HUES64 (cell line): ENCODE results near the gene CCDC120.

Experiments
- H3K27ac ChIP-seq: 2 replicates; pipeline ENCODE4 v1.7.0; 2013; ENCODE audit warnings: low read depth, low read length, inconsistent platforms
- H3K27me3 ChIP-seq: 2 replicates; pipeline ENCODE4 v1.6.1; 2013; ENCODE audit warnings: mild to moderate bottlenecking, low read length; ENCODE audit not compliant: insufficient read depth
- H3K36me3 ChIP-seq: 2 replicates; pipeline ENCODE4 v1.6.1; 2013; ENCODE audit warnings: mild to moderate bottlenecking, low read length; ENCODE audit not compliant: insufficient read depth
- H3K4me1 ChIP-seq: 2 replicates; pipeline ENCODE4 v1.6.1; 2013; ENCODE audit warnings: mild to moderate bottlenecking, low read length, moderate library complexity; ENCODE audit not compliant: insufficient read depth
- H3K4me3 ChIP-seq: 2 replicates; pipeline ENCODE4 v1.5.1; 2013; ENCODE audit warnings: mild to moderate bottlenecking, low read length, moderate library complexity
- H3K9ac ChIP-seq: 2 replicates; pipeline ENCODE4 v1.6.1; 2013; ENCODE audit warnings: mild to moderate bottlenecking, low read depth, low read length
- H3K9me3 ChIP-seq: 2 replicates; pipeline ENCODE4 v1.6.1; 2013; ENCODE audit warnings: low read depth, low read length; ENCODE audit not compliant: insufficient read depth
- WGBS: fragments of 150-250, 120-280 bp; methylation state at CpG from one replicate; pipeline ENCODE4 v1.1.7; 2013; ENCODE audit warnings: missing lambda C conversion rate; 5-methylcytosine and 5-hydroxymethylcytosine counted together

Gene CCDC120

DNA sequence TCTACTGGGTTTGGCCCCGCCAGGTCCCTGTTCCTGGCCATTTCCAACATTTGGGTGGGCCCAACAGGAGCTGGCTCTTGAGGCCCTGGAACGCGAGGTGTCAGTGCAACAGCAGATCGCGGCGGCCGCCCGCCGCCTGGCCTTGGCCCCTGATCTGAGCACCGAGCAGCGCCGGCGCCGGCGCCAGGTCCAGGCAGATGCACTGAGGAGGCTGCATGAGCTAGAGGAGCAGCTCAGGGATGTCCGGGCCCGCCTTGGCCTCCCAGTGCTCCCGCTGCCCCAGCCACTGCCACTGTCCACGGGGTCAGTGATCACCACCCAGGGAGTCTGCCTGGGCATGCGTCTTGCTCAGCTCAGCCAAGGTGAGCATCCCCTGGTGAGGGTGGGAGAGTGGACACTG lies 5.5 kb downstream of the CCDC120 start:
- Histone ChIP-seq H3K9me3 (no peaks in the 10 kb centered on the region), H3K36me3 (peaks cover 17% of the 10 kb centered on the region), H3K9ac (no peak overlapping the region), H3K27ac (no peak overlapping the region), H3K27me3 (no peaks in the 10 kb centered on the region), H3K4me1 (no peaks in the 10 kb centered on the region), H3K4me3 (no peak overlapping the region)
- WGBS: 94% methylated on average over 20 of the region's 20 CpGs

GRCh38 chrX:49064735-49065134 lies 5.9 kb downstream of the CCDC120 start:
- Histone ChIP-seq H3K36me3 (peaks cover 17% of the 10 kb centered on the region), H3K27me3 (no peaks in the 10 kb centered on the region), H3K4me3 (no peak overlapping the region), H3K9ac (no peak overlapping the region), H3K4me1 (no peaks in the 10 kb centered on the region), H3K9me3 (no peaks in the 10 kb centered on the region), H3K27ac (no peak overlapping the region)
- WGBS: 94% methylated on average over 8 of the region's 8 CpGs

DNA sequence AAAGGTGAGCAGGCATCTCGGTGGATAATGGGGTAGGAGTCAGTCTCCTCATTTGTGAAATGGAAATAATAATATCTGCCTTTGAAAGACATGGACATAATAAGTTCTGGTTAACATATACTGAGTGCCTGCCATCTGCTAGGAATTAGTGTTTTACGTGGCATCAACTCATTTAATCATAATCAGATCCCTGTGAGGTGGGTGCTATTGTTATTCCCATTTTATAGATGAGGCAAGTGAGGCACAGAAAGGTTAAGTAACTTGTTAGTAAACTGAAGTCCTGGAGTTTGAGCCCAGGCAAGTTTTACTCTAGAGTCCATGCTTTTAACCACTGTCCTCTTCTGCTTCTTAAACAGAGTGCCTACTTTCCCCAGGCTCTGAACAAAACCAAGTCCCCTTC lies 7.5 kb downstream of the CCDC120 start:
- Histone ChIP-seq H3K9me3 (no peaks in the 10 kb centered on the region), H3K36me3 (peaks cover 17% of the 10 kb centered on the region), H3K27ac (no peak overlapping the region), H3K9ac (no peak overlapping the region), H3K4me3 (no peak overlapping the region), H3K4me1 (no peaks in the 10 kb centered on the region), H3K27me3 (no peaks in the 10 kb centered on the region)
- WGBS: 100% methylated on average over 1 of the region's 2 CpGs

- Histone ChIP-seq H3K36me3 (peaks cover 17% of the 10 kb centered on the region), H3K4me1 (no peaks in the 10 kb centered on the region), H3K27me3 (no peaks in the 10 kb centered on the region), H3K4me3 (no peak overlapping the region), H3K9me3 (no peaks in the 10 kb centered on the region), H3K9ac (no peak overlapping the region), H3K27ac (no peak overlapping the region)
- 88% methylated on average over 8 of the region's 9 CpGs for WGBS
Measured at GRCh38 chrX:49066690-49067089, 7.9 kb downstream of the CCDC120 start.

DNA sequence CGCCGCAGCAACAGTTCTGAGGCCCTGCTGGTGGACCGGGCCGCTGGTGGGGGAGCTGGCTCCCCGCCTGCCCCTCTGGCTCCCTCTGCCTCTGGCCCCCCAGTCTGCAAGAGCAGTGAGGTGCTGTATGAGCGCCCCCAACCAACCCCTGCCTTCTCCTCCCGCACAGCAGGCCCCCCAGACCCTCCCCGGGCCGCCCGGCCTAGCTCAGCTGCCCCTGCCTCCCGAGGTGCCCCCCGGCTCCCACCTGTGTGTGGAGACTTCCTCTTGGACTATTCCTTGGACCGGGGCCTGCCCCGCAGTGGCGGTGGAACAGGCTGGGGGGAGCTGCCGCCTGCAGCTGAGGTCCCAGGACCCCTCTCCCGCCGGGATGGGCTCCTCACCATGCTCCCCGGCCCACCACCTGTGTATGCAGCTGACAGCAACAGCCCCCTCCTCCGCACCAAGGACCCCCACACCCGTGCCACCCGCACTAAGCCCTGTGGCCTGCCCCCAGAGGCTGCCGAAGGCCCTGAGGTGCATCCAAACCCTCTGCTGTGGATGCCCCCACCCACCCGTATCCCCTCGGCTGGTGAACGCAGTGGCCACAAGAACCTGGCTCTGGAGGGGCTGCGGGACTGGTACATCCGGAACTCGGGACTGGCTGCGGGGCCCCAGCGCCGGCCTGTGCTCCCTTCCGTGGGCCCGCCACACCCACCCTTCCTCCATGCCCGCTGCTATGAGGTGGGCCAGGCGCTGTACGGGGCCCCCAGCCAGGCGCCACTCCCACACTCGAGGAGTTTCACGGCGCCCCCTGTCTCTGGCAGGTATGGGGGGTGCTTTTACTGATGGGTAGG lies 8.7 kb downstream of the CCDC120 start:
- 95% methylated on average over 40 of the region's 41 CpGs for WGBS

GRCh38 chrX:49069038-49069437 lies 10.2 kb downstream of the CCDC120 start:
- H3K27me3 ChIP-seq: no peaks in the 10 kb centered on the region
- H3K4me1 ChIP-seq: no peaks in the 10 kb centered on the region
- no peak overlapping the region for H3K9ac ChIP-seq
- 94% methylated on average over 11 of the region's 11 CpGs for WGBS
- H3K27ac ChIP-seq: no peak overlapping the region
- H3K36me3 ChIP-seq: peaks cover 12% of the 10 kb centered on the region; the same call in 1 of the 2 replicates
- no peak overlapping the region for H3K4me3 ChIP-seq
- H3K9me3 ChIP-seq: no peaks in the 10 kb centered on the region

More for the DNA sequence above, 8.7 kb downstream of the CCDC120 start:
- Histone ChIP-seq H3K9ac (no peak overlapping the region), H3K4me1 (no peaks in the 10 kb centered on the region), H3K9me3 (no peaks in the 10 kb centered on the region), H3K27me3 (no peaks in the 10 kb centered on the region), H3K27ac (no peak overlapping the region), H3K36me3 (peaks cover 17% of the 10 kb centered on the region), H3K4me3 (no peak overlapping the region)

DNA sequence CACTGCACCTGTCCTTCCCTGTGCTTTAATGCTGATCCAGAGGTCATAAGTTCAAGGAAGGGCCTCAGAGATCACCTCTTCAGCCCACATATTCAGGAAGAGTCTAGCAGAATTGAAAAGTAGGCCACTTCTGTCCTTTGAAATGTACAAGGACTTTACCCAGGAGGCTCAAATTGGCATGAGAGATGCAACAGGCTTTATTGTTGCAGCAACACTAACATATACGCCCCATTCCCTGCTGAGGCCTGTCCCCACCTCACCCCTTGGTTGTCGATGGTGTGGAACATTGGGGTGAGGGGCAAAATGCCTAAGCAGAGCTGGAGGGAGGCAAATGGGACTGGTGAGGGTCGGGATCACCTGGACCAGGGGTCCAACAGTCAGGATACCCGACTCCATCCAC lies 12.2 kb downstream of the CCDC120 start:
- WGBS: 91% methylated on average over 4 of the region's 4 CpGs
- Histone ChIP-seq H3K4me1 (no peaks in the 10 kb centered on the region), H3K9me3 (no peaks in the 10 kb centered on the region), H3K36me3 (peaks cover 8% of the 10 kb centered on the region; the same call in 1 of the 2 replicates), H3K9ac (no peak overlapping the region), H3K27ac (no peak overlapping the region), H3K27me3 (no peaks in the 10 kb centered on the region), H3K4me3 (no peak overlapping the region)

GRCh38 chrX:49071877-49072711 lies 13.3 kb downstream of the CCDC120 start:
- Histone ChIP-seq H3K36me3 (peaks cover 3% of the 10 kb centered on the region; the same call in 1 of the 2 replicates), H3K27ac (no peak overlapping the region), H3K4me3 (peak overlapping the region; percentile 93), H3K4me1 (no peaks in the 10 kb centered on the region), H3K27me3 (no peaks in the 10 kb centered on the region), H3K9ac (peak overlapping the region; percentile 20; the same call in 1 of the 2 replicates), H3K9me3 (no peaks in the 10 kb centered on the region)
- 95% methylated on average over 63 of the region's 63 CpGs for WGBS

DNA sequence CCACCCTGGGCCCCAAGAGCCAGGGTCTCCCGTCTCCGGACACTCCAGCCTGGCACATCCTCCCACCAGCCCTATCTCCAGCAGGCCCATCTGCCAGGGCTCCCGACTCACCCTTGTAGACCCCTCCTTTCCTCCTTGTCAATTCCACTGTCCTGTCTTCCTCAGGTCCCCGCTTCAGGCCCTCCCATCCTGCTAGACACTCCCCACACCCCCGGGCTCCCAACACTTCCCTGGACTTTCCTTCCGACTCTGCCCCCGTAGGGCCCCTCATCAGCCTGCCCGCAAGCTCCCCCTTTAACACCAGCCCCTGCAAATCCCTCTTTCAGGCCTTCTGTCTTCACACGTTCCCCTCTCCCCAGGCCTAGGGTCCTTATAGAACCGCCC lies 13.9 kb downstream of the CCDC120 start:
- H3K9me3 ChIP-seq: no peaks in the 10 kb centered on the region

GRCh38 chrX:49073601-49074575 lies 15.1 kb downstream of the CCDC120 start, which contains the start of gene PRAF2:
Gene PRAF2 (minus strand): TSS chrX:49074002. CDS start chrX:49073987, 15 bp downstream.
- 2% methylated on average over 55 of the region's 61 CpGs for WGBS
- H3K27me3 ChIP-seq: no peaks in the 10 kb centered on the region
- peak within 1 kb of the TSS; percentile 93 for H3K4me3 ChIP-seq
- H3K9ac ChIP-seq: peak within 1 kb of the TSS; percentile 78
- H3K36me3 ChIP-seq: peaks cover 6% of the 10 kb centered on the region; the same call in 1 of the 2 replicates
- H3K4me1 ChIP-seq: no peaks in the 10 kb centered on the region
- H3K9me3 ChIP-seq: no peaks in the 10 kb centered on the region
- no peak within 1 kb of the TSS for H3K27ac ChIP-seq

More for the DNA sequence above, 13.9 kb downstream of the CCDC120 start:
- 84% methylated on average over 10 of the region's 10 CpGs for WGBS
- H3K9ac ChIP-seq: peak overlapping the region; percentile 20; the same call in 1 of the 2 replicates
- H3K27me3 ChIP-seq: no peaks in the 10 kb centered on the region
- no peak overlapping the region for H3K27ac ChIP-seq
- peaks cover 6% of the 10 kb centered on the region; the same call in 1 of the 2 replicates for H3K36me3 ChIP-seq
- H3K4me3 ChIP-seq: peak overlapping the region; percentile 93
- no peaks in the 10 kb centered on the region for H3K4me1 ChIP-seq
